Tibial nerve (tissue), 4 donors: ENCODE measurements around the gene PRELID1. TPM values are rescaled to one million over a fixed set of nuclear protein-coding genes. Genes with fewer than 3 reads are reported as not detected.

ENCODE experiments used
- DNase-seq, 2 donors: peaks; one replicate each; pipeline ENCODE4 v3.0.0-alpha.2; 2019; ENCODE audit warnings: low spot score in 2 of 2
- H3K27ac ChIP-seq, 4 donors: fragments of 200-600 bp; sonication (generic) in 3 of 4; one replicate each; pipeline ENCODE4 v1.5.1; 2017 to 2019; ENCODE audit warnings: mild to moderate bottlenecking in 1 of 4
- H3K27me3 ChIP-seq, 2 donors: fragments of 200-600 bp; sonication (generic) in 1 of 2; one replicate each; pipeline versions ENCODE4 v1.5.1 to v1.6.0; 2017 to 2019
- H3K36me3 ChIP-seq, 3 donors: fragments of 200-600 bp; sonication (generic); one replicate each; pipeline ENCODE4 v1.5.1; 2018 to 2019
- H3K4me1 ChIP-seq, 4 donors: fragments of 200-600 bp; sonication (generic) in 3 of 4; one replicate each; pipeline ENCODE4 v1.5.1; 2017 to 2019
- H3K4me3 ChIP-seq, 4 donors: fragments of 200-600 bp; sonication (generic) in 3 of 4; one replicate each; pipeline ENCODE4 v1.5.1; 2017 to 2019; ENCODE audit warnings: mild to moderate bottlenecking in 1 of 4, moderate library complexity in 1 of 4
- H3K9me3 ChIP-seq, 4 donors: fragments of 200-600 bp; sonication (generic) in 3 of 4; one replicate each; pipeline ENCODE4 v1.5.1; 2017 to 2019
- CTCF ChIP-seq, 5 experiments: fragments of 200-600 bp in 3 of 5; fragments of 450-650 bp in 2 of 5; sonication (generic) in 3 of 5; IDR thresholded peaks; one replicate each; pipeline ENCODE4 v1.5.1; 2016 to 2019; ENCODE audit warnings: antibody characterized with exemption in 5 of 5, mild to moderate bottlenecking in 3 of 5, moderate library complexity in 2 of 5
- EP300 ChIP-seq, 2 donors: sonication (generic); formaldehyde crosslinking; IDR thresholded peaks; one replicate each; pipeline ENCODE4 v1.6.1; 2017; ENCODE audit warnings: antibody characterized with exemption in 2 of 2, mild to moderate bottlenecking in 1 of 2
- POLR2A ChIP-seq, 2 donors: fragments of 450-650 bp; IDR thresholded peaks; one replicate each; pipeline ENCODE4 v1.6.1; 2017; ENCODE audit warnings: antibody characterized with exemption in 2 of 2, mild to moderate bottlenecking in 2 of 2, moderate library complexity in 2 of 2
- WGBS, 2 donors: methylation state at CpG; one replicate each; pipeline ENCODE4 v1.1.5; 2018; 5-methylcytosine and 5-hydroxymethylcytosine counted together
- total RNA-seq, 4 donors: library from RNA; depleted of rRNA; stranded (reverse); fragments of >200 nt; gene quantifications; one replicate each; pipeline ENCODE4 v1.1.0, GENCODE V29; 2016

PRELID1 gene
- total RNA-seq, 4 donors from 2014 or later = 52.6 to 87.0 (median 65.2) TPM

- Histone ChIP-seq H3K27ac (no peak overlapping the region), H3K27me3 (no peaks in the 10 kb centered on the region), H3K36me3 (peaks cover 0 to 38% (median 0%) of the 10 kb centered on the region in 3 donors), H3K9me3 (no peaks in the 10 kb centered on the region), H3K4me3 (no peak overlapping the region), H3K4me1 (peaks cover 0 to 55% (median 31%) of the 10 kb centered on the region in 4 donors)
- TF ChIP-seq EP300 (IDR thresholded peaks at IDR 0.05) = no peak
- 80 to 81% methylated on average over 32 to 43 of the region's 43 CpGs for WGBS, 2 donors
- no peak for DNase-seq
Measured at GRCh38 chr5:177307544-177308363, 4.2 kb downstream of the PRELID1 start.

- 83 to 86% methylated on average over 11 of the region's 11 CpGs for WGBS, 2 donors
- Histone ChIP-seq H3K27me3 (no peaks in the 10 kb centered on the region), H3K4me3 (no peak overlapping the region), H3K4me1 (peaks cover 0 to 56% (median 32%) of the 10 kb centered on the region in 4 donors), H3K36me3 (peaks cover 0 to 38% (median 0%) of the 10 kb centered on the region in 3 donors), H3K27ac (no peak overlapping the region), H3K9me3 (no peaks in the 10 kb centered on the region)
- no peak for DNase-seq
- TF ChIP-seq EP300 (IDR thresholded peaks at IDR 0.05) = no peak
- TF ChIP-seq CTCF (IDR thresholded peaks at IDR 0.05) = no peak
- TF ChIP-seq POLR2A (IDR thresholded peaks at IDR 0.05) = no peak
Measured at GRCh38 chr5:177308740-177309139, 5.1 kb downstream of the PRELID1 start.

GRCh38 chr5:177309351-177310191 lies 6.0 kb downstream of the PRELID1 start:
- no peak overlapping the region for H3K27ac ChIP-seq
- no peak overlapping the region for H3K4me3 ChIP-seq
- no peaks in the 10 kb centered on the region for H3K9me3 ChIP-seq
- H3K4me1 ChIP-seq = peaks cover 0 to 51% (median 27%) of the 10 kb centered on the region in 4 donors
- no peak for DNase-seq
- no peaks in the 10 kb centered on the region for H3K27me3 ChIP-seq
- H3K36me3 ChIP-seq = peaks cover 0 to 38% (median 0%) of the 10 kb centered on the region in 3 donors
- WGBS, 2 donors = 72 to 75% methylated on average over 9 of the region's 10 CpGs
- TF ChIP-seq POLR2A (IDR thresholded peaks at IDR 0.05) = no peak
- TF ChIP-seq CTCF (IDR thresholded peaks at IDR 0.05) = peak; percentile 55 to 74 (median 71)

- no peaks in the 10 kb centered on the region for H3K27me3 ChIP-seq
- H3K4me3 ChIP-seq = no peak overlapping the region
- H3K27ac ChIP-seq = no peak overlapping the region
- no peak for TF ChIP-seq POLR2A (IDR thresholded peaks at IDR 0.05)
- no peak for TF ChIP-seq CTCF (IDR thresholded peaks at IDR 0.05)
- no peak for TF ChIP-seq EP300 (IDR thresholded peaks at IDR 0.05)
- H3K4me1 ChIP-seq = peaks cover 0 to 44% (median 21%) of the 10 kb centered on the region in 4 donors
- 81 to 92% methylated on average over 4 to 8 of the region's 13 CpGs for WGBS, 2 donors
- H3K36me3 ChIP-seq = peaks cover 0 to 35% (median 0%) of the 10 kb centered on the region in 3 donors
- DNase-seq = no peak
- H3K9me3 ChIP-seq = no peaks in the 10 kb centered on the region
Measured at GRCh38 chr5:177310332-177310731, 6.7 kb downstream of the PRELID1 start.

GRCh38 chr5:177310757-177311391 lies 7.3 kb downstream of the PRELID1 start:
- Histone ChIP-seq H3K4me3 (peak overlapping the region in 2 of 4 donors; percentile 57 to 67), H3K27me3 (no peaks in the 10 kb centered on the region), H3K27ac (no peak overlapping the region), H3K4me1 (peaks cover 0 to 39% (median 20%) of the 10 kb centered on the region in 4 donors), H3K9me3 (no peaks in the 10 kb centered on the region), H3K36me3 (peaks cover 0 to 30% (median 0%) of the 10 kb centered on the region in 3 donors)
- no peak for DNase-seq
- no peak for TF ChIP-seq CTCF (IDR thresholded peaks at IDR 0.05)
- no peak for TF ChIP-seq POLR2A (IDR thresholded peaks at IDR 0.05)
- no peak for TF ChIP-seq EP300 (IDR thresholded peaks at IDR 0.05)
- 12 to 18% methylated on average over 13 to 20 of the region's 20 CpGs for WGBS, 2 donors
